Osteoblast (primary cell): ENCODE results near the gene RBMX2. TPM values are rescaled to one million over a fixed set of nuclear protein-coding genes. Genes with fewer than 3 reads are reported as not detected.
"Not testable (repeated sequence)": the region's sequence is repeated elsewhere in the genome, so short reads cannot be mapped to it uniquely, and the experiment has no call there.

Source experiments
- DNase-seq: peaks from one replicate; pipeline ENCODE4 v3.0.0; 2011; ENCODE audit warnings: low spot score, mixed read lengths; ENCODE audit not compliant: insufficient read length; ENCODE audit errors: missing footprints
- H2AFZ ChIP-seq: 2 replicates; pipeline ENCODE4 v1.6.0; 2011; ENCODE audit warnings: mild to moderate bottlenecking, low read length
- H3K27ac ChIP-seq: 2 replicates; pipeline ENCODE4 v1.5.1; 2011; ENCODE audit warnings: mild to moderate bottlenecking, low read depth, low read length, moderate library complexity
- H3K27me3 ChIP-seq: 2 replicates; pipeline ENCODE4 v1.6.0; 2012; ENCODE audit warnings: mild to moderate bottlenecking, control low read depth, inconsistent platforms, low read length, moderate library complexity; ENCODE audit not compliant: insufficient read depth
- H3K36me3 ChIP-seq: 2 replicates; pipeline ENCODE4 v1.5.1; 2011; ENCODE audit warnings: mild to moderate bottlenecking, low read length, control low read depth, moderate library complexity; ENCODE audit not compliant: insufficient read depth
- H3K4me1 ChIP-seq: 2 replicates; pipeline ENCODE4 v1.5.1; 2011; ENCODE audit warnings: mild to moderate bottlenecking, low read length, control low read depth, moderate library complexity; ENCODE audit not compliant: insufficient read depth
- H3K4me2 ChIP-seq: 2 replicates; pipeline ENCODE4 v1.6.0; 2011; ENCODE audit warnings: mild to moderate bottlenecking, low read length; ENCODE audit not compliant: insufficient read depth
- H3K4me3 ChIP-seq: fragments of 200-600 bp; sonication (generic); 3 replicates; pipeline ENCODE4 v1.5.1; 2012; ENCODE audit warnings: mild to moderate bottlenecking, low read length, inconsistent platforms; ENCODE audit not compliant: insufficient read depth
- H3K79me2 ChIP-seq: 2 replicates; pipeline ENCODE4 v1.6.0; 2012; ENCODE audit warnings: mild to moderate bottlenecking, low read length, control low read depth, inconsistent platforms; ENCODE audit not compliant: insufficient read depth
- H3K9me3 ChIP-seq: 2 replicates; pipeline ENCODE4 v1.5.1; 2011; ENCODE audit warnings: low read depth, low read length, control low read depth
- H4K20me1 ChIP-seq: 2 replicates; pipeline ENCODE4 v1.6.0; 2012; ENCODE audit warnings: mild to moderate bottlenecking, low read length, control low read depth; ENCODE audit not compliant: insufficient read depth
- total RNA-seq: library from RNA; depleted of rRNA; stranded (reverse); fragments of >200 nt; gene quantifications from 2 replicates; pipeline ENCODE4 v1.2.3, GENCODE V29; 2012
- TF ChIP-seq, protein P1 (sequence below): IDR thresholded peaks from 2 replicates; pipeline ENCODE4 v1.5.1; 2011; ENCODE audit warnings: mild to moderate bottlenecking, low read depth, low read length, moderate library complexity; ENCODE audit errors: extremely low read depth

RBMX2 gene, protein sequence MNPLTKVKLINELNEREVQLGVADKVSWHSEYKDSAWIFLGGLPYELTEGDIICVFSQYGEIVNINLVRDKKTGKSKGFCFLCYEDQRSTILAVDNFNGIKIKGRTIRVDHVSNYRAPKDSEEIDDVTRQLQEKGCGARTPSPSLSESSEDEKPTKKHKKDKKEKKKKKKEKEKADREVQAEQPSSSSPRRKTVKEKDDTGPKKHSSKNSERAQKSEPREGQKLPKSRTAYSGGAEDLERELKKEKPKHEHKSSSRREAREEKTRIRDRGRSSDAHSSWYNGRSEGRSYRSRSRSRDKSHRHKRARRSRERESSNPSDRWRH
- total RNA-seq = 25.0 and 26.5 TPM in 2 replicates

DNA sequence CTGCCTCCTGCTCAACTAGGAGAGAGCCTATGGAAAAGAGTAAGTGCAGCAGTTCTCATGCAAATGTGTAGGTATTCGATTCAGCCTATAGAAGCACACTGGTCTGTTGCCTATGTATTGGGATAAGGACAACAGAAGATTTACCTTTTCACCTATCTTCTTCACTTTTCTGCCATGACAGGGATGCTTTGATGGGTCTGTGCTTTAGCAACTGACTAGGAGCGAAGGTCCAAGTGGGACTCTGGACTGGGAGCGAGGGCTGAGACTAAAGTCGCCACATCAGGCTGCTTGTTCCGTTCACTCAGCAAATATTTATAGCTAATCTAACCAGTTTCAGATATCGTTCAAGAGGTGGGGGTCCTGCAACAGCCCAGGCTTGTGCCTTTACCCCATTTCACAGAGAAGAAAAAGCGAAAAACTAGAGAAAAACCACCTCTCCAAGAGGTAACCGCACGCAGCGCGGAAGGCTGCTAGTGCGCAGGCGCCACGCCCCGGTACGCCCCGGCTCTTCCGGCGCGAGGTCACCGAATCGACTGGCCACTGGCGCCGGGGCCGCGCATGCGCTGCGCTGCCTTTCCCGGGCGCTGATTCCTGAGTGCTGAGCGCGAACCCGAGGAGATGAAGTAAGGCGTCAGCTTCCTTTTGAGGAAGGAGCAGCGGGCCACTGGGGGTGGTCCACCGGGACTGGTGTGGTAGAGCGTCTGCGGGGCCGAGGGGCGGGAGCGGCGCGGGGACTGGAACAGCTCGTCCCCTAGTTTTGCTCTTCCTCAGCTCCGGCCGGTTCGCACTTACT lies at the start of gene RBMX2:
Gene RBMX2, plus strand, starts transcription at position 573 of the 793 bp plus-strand sequence. Its CDS starts 46 bp downstream, at position 619.
- Histone ChIP-seq H3K27me3 (peaks cover 10% of the 10 kb centered on the region), H3K4me1 (peaks cover 7% of the 10 kb centered on the region), H3K4me3 (peak within 1 kb of the TSS; percentile 83), H3K36me3 (peaks cover 9% of the 10 kb centered on the region), H3K4me2 (peak within 1 kb of the TSS; percentile 98), H3K27ac (peak within 1 kb of the TSS; percentile 80), H4K20me1 (no peaks in the 10 kb centered on the region), H3K9me3 (no peaks in the 10 kb centered on the region), H2AFZ (peak within 1 kb of the TSS; percentile 92), H3K79me2 (peaks cover 21% of the 10 kb centered on the region)
- TF ChIP-seq, protein P1, sequence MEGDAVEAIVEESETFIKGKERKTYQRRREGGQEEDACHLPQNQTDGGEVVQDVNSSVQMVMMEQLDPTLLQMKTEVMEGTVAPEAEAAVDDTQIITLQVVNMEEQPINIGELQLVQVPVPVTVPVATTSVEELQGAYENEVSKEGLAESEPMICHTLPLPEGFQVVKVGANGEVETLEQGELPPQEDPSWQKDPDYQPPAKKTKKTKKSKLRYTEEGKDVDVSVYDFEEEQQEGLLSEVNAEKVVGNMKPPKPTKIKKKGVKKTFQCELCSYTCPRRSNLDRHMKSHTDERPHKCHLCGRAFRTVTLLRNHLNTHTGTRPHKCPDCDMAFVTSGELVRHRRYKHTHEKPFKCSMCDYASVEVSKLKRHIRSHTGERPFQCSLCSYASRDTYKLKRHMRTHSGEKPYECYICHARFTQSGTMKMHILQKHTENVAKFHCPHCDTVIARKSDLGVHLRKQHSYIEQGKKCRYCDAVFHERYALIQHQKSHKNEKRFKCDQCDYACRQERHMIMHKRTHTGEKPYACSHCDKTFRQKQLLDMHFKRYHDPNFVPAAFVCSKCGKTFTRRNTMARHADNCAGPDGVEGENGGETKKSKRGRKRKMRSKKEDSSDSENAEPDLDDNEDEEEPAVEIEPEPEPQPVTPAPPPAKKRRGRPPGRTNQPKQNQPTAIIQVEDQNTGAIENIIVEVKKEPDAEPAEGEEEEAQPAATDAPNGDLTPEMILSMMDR = no peak
- peak; percentile 96 for DNase-seq

DNA sequence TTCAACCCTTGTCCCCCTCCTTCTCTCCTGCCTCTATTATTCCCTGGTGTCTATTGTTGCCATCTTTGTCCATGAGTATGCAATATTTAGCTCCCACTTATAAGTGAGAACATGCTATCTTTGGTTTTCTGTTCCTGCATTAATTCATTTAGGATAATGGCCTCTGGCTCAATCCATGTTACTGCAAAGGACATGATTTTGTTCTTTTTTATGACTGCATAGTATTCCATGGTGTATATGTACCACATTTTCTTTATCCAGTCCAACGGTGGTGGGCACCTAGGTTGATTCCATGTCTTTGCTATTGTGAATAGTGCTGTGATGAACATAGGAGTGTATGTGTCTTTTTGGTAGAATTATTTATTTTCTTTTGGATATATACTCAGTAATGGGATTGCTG lies 49.7 kb upstream of the RBMX2 start:
- H3K27ac ChIP-seq, H3K4me3 ChIP-seq, H3K4me2 ChIP-seq, DNase-seq, H4K20me1 ChIP-seq, H3K79me2 ChIP-seq, H2AFZ ChIP-seq, H3K27me3 ChIP-seq, H3K4me1 ChIP-seq, H3K36me3 ChIP-seq, H3K9me3 ChIP-seq: not testable (repeated sequence)

DNA sequence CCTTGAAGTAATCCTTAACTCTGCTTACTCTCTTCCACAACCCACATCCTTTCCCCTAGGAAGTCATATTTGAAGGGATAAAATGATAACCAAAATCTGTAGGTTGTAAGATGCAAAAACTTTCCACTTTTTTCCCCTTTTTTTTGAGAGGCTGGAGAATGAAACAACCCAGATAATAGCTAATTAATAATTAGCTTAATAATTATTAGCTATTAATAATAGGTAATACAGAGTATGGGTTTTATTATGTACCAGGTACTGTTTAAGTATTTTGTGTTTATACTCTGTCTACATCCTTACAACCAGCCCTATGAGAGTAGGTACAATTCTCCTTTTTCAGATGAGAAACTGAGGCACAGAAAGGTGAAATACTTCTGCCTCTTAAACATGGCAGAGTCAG lies 25.7 kb upstream of the RBMX2 start:
- no peaks in the 10 kb centered on the region for H3K79me2 ChIP-seq
- no peaks in the 10 kb centered on the region for H3K9me3 ChIP-seq
- no peaks in the 10 kb centered on the region for H4K20me1 ChIP-seq
- H3K4me1 ChIP-seq = no peaks in the 10 kb centered on the region
- H3K4me2 ChIP-seq = no peak overlapping the region
- H3K4me3 ChIP-seq = no peak overlapping the region
- H3K27me3 ChIP-seq = no peaks in the 10 kb centered on the region
- no peaks in the 10 kb centered on the region for H3K36me3 ChIP-seq
- no peak for DNase-seq
- no peak overlapping the region for H2AFZ ChIP-seq
- no peak overlapping the region for H3K27ac ChIP-seq
- TF ChIP-seq, protein P1 = no peak

DNA sequence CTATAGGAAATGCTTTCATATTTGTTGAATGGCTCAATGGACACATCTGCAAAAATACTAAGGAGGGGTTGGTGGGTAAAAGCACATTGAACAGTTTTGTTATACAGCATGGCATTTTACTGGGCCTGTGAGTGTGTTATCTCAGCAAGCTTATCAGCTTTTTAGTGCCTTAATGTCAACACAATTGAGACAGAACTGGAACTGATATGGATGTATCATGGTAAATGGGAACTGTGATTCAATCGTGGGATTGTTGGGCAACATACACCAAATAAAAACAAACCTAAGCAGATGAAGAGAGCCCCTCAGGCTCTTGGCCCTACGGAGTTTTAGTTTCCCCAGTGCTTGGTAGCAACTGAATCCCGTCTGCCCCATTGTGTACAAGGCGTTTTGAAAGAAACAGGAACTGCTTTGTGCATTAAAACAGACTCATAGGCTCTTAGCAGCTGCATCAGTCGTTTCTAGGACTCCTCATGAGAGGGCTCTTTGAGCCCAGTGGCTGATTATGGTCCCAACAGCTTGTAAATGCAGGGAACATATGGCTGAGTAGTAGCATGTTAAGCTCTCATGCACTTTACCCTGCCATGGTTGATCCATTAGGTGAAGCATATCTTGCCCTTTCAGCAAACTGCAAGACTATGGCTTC lies 23.6 kb upstream of the RBMX2 start:
- H3K79me2 ChIP-seq = no peaks in the 10 kb centered on the region
- no peak for DNase-seq
- no peaks in the 10 kb centered on the region for H3K4me1 ChIP-seq
- no peak overlapping the region for H2AFZ ChIP-seq
- H3K4me2 ChIP-seq = no peak overlapping the region
- no peak overlapping the region for H3K4me3 ChIP-seq
- no peak overlapping the region for H3K27ac ChIP-seq
- no peaks in the 10 kb centered on the region for H3K36me3 ChIP-seq
- H3K9me3 ChIP-seq = no peaks in the 10 kb centered on the region
- H4K20me1 ChIP-seq = no peaks in the 10 kb centered on the region
- H3K27me3 ChIP-seq = peaks cover 2% of the 10 kb centered on the region
- TF ChIP-seq, protein P1 = no peak
